ACHN (cell line): ENCODE results near the gene MAP7D1.
A peak's percentile ranks its signal among the peaks of the same experiment; 100 is the strongest.
"Not testable (repeated sequence)": the region's sequence is repeated elsewhere in the genome, so short reads cannot be mapped to it uniquely, and the experiment has no call there.

Source experiments
- DNase-seq: peaks from one replicate; pipeline ENCODE4 v3.0.0-alpha.2; 2015
- in situ Hi-C: cut with HindIII; loops from 2 replicates; pipeline ENCODE4 v1.10.0; 2017; ENCODE audit warnings: low sequenced_read_pairs, low pct_ligation_motif_present, low pct_unique_long_range_greater_than_20kb

MAP7D1 gene

DNA sequence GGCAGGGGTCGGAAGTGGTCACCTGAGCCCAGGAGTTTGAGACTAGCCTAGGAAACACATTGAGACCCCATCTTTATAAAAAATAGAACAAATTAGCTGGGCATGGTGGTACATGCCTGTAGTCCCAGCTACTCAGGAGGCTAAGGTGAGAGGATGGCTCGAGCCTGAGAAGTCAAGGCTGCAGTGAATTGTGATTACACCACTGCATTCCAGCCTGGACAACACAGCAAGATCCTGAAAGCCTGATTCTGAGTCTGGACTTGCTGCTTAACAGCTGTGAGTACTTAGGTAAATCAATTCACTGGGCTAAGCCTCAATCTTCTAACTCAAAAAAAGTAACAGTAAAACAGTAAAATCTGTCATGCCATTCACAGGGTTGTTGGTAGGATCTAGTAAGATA is 11.5 kb upstream of the MAP7D1 start:
- in situ Hi-C loops = loop anchor here (25.0 kb wide), 1 partner anchor 143 kb away; no protein-coding TSS in a partner anchor
- DNase-seq = no peak

DNA sequence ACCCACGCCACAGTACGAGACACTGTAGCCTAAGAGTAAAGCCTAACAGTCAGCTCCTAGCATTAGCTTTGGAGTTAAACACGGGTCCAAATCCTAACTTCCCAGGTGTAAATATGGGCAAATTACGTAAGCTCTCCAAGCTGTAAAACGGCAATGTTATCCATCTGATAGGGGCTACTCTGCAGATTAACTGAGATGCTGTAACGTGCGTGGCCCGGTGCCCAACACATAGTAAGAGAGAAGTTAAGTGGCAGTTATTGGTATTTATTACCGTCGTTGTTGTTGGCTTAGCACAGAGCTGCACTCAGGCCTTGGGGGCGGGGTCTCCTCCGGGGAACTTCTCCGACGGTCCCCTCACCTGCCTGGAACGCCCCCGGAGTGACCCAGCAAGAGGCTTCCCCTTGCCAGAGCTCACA is 7.1 kb upstream of the MAP7D1 start:
- in situ Hi-C loops = loop anchor here (25.0 kb wide), 1 partner anchor 138 kb away; no protein-coding TSS in a partner anchor
- no peak for DNase-seq

DNA sequence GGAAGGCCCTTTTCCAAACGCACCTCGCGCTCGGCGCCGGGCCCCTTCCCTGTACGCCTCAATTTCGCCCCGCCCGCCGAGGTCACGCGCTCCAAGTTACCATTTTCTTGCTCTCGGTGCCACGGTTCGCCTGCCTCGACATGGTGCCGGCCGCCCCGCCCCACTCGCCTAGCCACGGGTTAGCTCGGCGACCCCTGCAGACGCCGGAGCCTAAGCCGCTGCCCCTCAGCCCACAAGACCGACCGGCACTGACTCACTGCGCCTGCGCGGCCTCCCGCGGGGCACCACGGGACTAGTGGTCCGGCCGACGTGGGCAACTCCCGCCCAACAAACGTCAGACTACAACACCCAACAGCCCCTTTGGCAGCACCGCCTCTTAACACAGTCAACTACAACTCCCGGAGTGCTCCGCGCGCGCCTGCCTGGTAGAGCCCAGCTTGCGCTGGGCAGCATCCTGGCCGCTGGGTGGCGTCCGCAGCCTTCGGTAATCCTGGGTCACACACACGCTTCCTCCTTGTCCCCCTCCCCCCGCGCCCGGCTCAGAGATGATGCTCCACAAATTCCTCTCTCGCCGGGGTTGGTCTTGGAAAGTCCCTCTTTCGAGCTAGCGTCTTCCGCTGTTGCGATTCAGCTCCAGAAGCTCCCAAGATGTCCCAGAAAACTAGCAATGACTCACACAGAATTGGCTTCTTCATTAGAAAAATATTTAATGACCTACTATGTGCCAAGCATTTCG is 6.6 kb upstream of the MAP7D1 start, which contains the start of gene TRAPPC3:
Gene TRAPPC3, minus strand, starts transcription at position 250 of the 736 bp plus-strand sequence. Its CDS starts 108 bp downstream, at position 142.
- peak; percentile 98 for DNase-seq
- in situ Hi-C loops = loop anchor here (25.0 kb wide), 1 partner anchor 138 kb away; no protein-coding TSS in a partner anchor

DNA sequence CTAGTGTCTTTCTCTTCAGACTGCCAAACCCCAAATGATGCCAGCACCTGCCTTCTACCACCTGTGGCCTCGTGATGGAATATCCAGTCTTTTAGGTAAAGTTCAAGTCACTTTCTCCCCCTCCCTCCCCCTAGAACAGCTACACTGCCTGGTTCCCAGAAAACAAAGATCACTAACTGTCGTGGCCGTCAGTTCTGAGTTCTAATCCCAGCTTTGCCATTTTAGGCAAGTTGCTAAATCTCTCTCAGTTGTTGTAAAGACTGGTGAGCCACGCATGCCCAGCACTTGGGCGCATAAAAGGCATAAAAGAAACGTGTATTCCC is 6.0 kb upstream of the MAP7D1 start:
- no peak for DNase-seq
- in situ Hi-C loops = loop anchor here (25.0 kb wide), 1 partner anchor 137 kb away; no protein-coding TSS in a partner anchor

DNA sequence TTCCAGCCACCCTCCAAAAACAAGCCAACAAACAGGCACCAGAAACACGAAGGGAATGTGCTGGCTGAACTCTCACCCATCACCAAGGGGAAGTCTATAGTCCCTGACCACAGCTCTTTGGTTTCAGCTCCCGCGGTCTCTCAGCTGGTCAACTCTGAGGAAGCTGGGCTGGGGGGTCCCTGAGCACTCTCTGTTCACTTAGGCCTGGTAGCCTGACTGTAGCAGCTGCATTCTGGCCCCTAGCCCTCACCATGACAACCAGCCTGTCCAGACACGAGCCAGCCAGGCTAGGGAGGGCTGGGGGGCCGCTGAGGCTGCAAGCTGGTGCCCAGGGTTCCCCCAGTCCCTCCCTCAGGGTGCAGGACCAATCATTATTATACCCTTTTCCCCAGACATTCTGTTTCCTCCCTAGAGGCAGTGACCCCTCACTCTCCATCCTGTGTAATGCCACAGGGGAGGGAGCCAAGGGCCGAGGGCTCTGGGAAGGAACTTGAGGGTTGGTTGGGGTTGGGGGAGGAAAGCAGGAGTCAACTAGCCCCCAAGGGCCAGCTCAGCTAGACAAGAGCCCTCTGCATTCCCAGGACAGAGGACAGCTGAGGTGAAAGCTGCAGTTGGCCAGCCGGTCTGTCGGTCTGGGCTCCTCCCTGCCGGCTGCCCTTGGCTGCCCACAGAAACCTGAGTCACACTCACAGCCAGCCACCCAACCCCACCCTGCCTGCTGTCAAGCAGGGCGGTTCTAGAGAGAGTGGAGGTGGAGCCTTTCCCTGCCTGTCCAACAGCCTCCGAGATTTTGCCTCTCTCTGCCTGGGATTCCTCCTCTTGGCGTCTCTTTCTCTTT is 5.4 kb upstream of the MAP7D1 start:
- in situ Hi-C loops = no loop called here
- peak; percentile 92 for DNase-seq

DNA sequence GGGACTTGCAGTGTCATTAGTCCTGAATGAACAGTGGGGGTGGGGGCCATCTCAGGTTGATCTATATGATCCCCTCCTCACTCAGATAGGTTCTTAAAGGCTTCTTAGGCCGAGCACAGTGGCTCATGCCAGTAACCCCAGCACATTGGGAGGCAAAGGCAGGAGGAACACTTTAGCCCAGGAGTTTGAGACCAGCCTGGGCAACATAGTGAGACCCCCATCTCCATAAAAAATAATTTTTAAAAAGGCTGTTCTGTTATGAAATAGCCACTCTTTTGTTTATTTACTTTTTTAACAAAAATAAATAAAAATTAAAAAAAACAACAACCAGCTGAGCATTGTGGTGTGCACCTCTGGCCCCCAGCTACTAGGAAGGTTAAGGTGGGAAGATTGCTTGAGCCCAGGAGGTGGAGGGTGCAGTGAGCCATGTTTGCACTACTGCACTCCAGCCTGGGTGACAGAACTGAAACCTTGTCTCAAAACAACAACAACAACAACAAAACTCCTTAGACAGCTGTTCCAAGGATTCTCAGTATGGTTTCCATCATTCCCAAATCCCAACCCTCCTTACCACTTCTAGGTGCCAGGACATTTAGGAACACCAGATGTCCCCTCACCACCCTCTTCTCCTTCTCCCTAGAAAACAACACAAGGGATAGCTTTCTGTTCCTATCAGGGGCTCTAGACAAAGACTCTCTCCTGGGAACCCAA is 4.7 kb upstream of the MAP7D1 start:
- in situ Hi-C loops = no loop called here
- DNase-seq = no peak

DNA sequence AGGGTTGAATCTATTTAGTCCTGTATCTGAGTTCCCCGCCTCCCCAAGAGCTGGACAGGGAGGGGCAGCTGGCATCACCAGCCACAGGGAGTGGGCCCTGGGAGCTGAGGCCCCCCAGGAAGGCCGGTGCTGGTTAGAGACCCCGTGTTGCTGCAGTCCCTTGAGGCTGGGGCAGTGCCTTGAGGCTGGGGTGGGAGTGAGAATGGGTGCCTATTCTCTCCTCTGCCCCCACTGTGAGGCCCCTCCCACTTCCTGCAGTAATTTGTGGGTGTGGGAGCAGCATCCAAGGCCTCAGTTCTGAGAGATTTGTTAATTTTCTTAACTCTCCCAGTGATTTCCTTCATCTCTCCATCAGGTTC is 4.1 kb upstream of the MAP7D1 start:
- in situ Hi-C loops = no loop called here
- DNase-seq = no peak

DNA sequence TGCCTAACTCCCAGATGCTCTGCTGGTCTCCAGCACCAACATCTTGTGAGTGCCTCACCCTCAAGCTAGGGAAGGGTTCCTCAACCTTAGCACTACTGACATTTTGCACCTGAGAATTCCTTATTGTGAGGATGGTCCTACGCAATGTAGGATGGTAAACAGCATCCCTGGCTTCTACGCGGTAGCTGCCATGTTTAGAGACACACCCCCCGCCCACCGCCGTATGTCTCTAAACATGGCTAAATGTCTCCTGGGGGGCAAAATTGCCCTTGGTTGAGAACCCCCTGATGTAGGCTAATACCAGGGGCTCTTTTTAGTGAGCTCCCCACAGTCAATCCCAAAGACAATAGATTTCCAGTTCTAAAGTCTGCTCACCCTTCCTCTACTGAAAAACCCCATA is 2.5 kb upstream of the MAP7D1 start:
- in situ Hi-C loops = no loop called here
- DNase-seq = no peak

DNA sequence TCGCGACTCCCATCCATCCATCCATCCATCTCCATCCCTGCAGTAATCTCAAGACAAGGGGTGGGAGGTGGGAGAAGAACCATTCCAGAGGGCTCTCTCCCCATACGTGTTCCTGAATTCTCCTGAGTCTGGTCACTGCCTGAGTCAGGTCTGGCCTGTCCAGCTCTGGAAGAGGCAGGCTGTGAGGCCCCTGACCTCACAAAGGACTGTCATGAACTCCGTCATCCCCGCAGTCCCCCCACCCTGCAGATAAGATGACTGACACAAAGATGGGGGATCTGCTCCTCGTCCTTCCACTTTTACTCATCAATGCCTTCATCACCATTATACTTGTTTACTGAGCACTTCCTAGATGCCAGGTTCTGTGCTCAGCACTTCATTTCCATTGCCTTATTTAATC is 1.6 kb upstream of the MAP7D1 start:
- no peak for DNase-seq
- in situ Hi-C loops = no loop called here

DNA sequence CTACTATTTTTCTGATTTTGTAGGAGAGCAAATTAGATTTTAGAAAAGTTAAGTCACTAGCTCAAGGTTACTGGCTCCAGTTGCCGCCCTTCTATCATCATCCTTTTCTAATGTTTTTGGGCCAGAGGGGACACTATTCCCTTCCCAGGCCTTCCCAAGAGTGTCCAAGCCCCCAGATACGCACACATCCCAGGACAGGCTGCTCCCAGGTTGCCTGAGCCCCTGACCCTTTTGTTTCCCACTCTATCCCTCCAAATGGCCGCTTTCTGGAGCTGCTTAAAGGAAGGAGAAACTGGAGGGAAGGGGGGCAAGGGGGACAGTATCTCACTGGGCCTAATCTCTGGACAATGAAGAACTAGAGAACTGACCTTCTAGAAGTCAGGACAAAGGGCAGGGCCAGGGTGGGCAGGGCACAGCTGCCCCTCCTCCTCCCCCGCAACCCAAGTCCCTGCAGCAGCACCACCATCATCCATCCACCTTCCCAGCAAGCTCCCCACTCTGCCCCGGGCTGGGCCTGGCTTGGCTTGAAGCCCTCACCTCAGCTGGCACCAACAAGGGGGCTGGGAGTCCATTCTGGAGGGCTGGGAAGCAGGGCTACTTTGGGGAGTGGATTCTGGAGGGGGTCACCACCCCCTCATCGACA is 1.1 kb upstream of the MAP7D1 start:
- no peak for DNase-seq
- in situ Hi-C loops = no loop called here

DNA sequence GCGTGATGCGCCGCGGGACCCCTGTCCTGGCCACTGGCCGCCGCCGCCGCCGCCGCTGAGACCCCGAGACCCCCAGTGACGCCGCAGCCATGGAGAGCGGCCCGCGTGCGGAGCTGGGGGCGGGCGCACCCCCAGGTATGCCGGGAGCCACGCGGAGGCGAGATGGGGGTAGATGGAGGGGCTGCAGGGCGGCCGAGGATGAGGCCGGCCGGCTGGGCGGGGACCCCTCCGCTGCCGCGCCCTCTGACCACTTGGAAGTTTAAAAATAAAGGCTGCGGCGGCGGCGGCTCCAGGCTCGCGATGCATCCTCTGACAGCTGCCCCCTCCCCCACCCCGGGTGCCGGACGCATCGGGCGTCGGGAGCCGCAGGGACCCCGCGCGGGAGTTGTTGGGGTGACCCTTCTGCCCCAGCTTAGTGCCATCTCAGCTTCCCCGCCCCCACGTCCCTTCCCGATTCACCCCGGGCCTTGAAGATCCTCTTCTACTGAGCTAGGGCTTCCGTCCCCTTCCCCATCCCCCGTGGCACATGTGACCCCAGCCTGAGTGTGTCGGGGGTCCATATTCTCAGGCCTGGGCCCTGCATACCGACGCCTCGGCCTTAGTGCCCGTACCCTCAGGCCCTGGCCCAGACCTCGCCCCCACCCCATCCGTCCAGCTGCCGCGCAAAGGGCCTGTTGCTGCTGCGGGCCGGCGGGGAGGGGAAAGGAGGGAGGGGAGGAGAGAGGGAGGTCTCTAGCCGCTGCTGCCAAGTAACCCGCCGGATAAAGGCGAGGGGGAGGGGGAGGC is 562 bp downstream of the MAP7D1 start:
- DNase-seq = peak; percentile 56
- in situ Hi-C loops = no loop called here

DNA sequence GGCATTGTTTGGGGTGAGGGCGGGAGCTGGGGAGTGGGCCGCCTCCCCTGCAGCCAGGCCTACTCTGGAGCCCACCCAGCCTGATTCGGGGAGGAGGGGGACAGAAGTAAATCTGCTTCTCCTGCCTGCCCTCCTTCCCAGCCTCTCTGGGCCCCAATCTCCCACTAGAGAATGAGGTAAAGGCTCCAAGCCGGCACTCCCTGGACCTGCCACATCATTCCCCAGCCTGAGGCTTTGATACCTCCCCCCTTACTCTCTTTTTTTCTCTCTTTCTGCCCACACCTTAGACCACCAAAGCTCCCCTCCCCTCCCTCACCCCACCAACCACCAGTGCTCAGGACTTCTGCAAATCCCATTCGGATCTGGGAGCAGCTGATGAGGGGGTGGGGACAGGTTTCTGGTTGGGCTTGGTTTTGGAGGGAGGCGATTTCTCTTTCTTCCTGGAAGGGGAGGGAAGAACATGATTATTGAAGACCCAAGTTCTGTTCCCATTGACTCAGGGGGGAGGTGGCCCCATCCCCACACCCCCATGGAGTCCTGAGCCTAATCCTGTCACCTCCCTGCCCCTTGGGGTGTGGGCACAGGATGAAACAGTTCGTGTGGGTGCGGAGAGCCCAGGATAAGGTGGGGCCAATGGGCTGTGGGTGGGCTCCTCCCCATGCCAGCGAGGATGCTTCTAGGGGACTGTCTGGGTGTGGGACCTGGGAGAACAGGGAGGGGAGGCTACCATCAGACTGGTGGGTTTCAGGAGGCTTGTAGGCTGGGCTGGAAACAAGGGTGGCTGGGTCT is 1.3 kb downstream of the MAP7D1 start:
- in situ Hi-C loops = no loop called here
- DNase-seq = no peak

DNA sequence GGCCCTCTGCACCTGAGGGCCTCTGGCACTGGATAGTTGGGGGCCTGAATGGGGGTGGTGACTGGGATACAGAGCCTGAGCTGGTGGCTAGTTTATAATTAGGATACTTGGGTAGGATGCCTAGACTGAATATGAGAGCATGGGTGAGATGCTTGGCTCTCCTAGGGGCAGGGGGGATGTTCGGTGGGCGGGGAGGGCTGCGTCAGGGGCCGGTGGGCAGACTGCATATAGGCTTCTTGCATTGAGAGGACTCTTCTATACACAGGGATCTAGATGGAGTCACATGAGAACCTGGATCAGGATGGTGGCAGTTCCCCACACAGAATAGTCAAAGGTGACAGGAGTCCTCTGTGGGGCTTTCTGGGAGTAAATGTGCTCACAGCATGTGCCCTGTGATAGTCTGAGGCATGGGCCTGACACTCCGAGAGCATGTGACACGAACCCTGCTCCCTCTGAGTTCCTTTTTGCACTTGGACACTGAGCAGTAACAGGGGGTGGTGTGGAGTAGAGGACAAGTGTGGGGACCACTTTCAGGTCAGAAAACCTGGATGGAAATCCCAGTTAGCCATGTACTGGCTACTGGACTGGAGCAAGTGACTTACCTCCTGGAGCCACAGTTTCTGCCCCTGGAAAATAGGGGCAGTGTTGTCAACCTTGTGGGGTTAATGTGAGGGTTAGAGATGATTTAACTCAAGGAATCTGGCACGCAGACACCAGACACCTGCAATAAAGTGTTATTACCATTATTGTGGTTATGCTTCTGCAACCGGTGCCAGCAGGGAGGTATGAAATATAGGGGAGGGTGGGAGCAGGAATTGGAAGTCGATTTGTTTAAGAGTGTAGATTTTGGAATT is 2.2 kb downstream of the MAP7D1 start:
- DNase-seq = no peak

DNA sequence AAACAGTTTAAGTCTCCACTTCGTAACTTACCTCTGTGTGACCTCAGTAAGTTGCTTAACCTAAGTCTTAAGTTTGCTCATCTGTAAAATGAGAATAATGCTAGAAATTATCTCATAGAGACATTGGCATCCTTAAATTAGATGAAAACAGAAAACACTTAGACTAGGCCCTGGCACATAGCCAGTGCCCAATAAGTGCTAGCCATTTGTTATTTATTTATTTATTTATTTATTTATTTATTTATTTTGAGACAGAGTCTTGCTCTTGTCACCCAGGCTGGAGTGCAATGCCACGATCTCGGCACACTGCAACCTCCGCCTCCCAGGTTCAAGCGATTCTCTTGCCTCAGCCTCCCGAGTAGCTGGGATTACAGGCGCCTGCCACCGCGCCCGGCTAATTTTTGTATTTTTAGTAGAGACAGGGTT is 2.9 kb downstream of the MAP7D1 start:
- DNase-seq, in situ Hi-C loops: not testable (repeated sequence)

More for the DNA sequence above, 2.2 kb downstream of the MAP7D1 start:
- in situ Hi-C loops = no loop called here

DNA sequence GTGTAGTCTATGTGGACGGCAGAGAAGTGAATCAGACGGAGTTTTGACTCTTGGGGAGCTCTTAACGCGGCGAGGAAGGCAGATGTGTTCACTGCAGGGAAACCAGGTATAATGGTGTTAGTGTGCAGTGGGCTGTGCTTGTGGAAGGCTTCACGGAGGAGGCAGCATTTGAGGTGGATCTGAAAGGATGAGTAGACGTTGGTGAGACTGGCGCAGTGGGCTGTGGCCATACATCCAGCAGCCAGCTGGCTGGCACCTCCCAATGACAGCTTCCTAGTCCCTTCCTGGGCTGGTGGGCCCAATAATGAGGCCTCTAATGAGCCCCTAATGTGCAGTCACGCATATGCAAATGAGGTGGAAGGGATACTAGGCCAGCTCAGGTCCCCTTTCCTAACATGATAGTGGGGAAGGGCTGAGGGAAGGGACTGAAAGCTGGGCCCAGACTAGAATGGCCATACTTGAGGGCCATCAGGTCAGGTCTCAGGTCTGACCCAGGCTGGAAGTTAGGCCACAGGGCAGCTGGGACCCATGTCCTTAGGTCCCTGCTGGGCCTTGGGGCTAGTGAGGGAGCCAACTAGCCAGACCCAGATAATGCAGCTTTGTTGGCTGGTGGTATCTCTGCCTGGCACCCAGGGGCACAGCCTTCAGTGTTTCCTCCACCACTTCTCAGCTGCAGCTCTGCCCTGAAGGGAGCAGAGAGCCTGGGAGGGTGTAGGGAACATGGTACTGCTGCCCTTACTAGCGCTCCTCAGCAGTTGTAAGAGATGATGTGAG is 3.8 kb downstream of the MAP7D1 start:
- in situ Hi-C loops = no loop called here
- no peak for DNase-seq
